SKM-1 treated with dmso at 0.1 percent for 144 hours (cell line): ENCODE measurements around the gene CRYBB2.
A peak's percentile ranks its signal among the peaks of the same experiment; 100 is the strongest.
"Not testable (repeated sequence)": the region's sequence is repeated elsewhere in the genome, so short reads cannot be mapped to it uniquely, and the experiment has no call there.

Experiments used
- DNase-seq: peaks from one replicate; lab custom pipeline; 2025; ENCODE audit not compliant: unreplicated experiment; lab: John Stamatoyannopoulos, UW

CRYBB2 gene

DNA sequence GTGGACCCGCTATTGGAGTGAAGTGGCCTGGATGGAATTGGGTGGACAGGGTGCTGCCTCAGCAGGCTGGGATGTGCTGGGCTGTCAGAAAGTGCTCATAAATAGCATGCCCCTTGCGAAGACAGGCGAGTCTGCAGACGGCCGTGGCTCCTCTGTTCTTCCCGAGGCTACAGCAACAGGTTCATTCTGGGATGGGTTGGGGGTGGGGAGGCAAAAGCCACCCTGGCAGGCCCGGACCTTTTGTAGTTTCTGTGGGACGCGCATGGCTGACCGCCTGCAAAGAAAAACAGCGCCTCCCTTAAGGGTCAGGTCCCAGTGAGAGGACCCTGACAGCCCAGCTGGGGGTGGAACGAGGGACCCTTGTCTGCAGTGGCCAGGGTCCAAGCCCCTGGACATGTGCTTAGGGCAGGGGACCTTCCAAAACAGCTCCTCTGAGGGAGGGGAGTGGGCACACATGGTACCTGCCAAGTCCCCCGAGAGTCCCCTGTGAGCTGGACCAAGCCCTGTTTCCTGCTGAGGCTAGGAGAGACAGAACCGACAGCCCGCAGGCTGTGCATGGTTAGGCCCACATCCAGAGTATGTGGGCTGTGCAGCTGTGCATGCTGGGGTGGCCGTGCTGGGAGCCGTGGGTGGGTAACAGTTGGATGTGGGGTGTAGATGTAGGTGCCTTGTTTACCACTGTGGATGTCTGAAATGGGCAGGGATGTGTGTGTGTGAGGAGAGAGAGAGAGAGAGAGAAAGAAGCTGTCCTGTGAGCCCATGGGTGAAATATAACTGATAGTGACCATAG, 19.5 kb upstream of the CRYBB2 start, which contains the start of gene CRYBB3:
Gene CRYBB3 (plus strand): TSS at position 128 of the 790 bp plus-strand sequence. CDS start 1,539 bp downstream, outside the sequence.
- no peak for DNase-seq

DNA sequence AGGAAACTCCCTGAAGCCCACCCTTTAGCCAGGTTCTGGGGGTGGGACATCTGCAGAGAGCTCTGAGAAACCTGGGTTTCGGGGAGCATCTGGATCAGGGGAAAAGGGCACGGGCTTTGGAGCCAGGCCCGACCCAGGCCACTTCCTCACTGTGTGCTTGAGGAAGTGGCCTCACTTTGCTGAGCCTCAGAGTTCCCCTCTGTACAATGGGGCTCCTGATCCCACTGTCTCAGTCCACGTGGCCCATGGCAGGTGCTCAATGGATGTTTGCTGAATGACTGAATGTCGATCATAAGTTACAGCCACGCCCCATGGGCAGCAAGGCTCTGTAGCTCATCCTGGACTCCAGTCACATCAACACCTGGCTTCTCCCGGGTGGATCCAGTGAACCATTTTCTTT, 18.5 kb upstream of the CRYBB2 start:
- no peak for DNase-seq

DNA sequence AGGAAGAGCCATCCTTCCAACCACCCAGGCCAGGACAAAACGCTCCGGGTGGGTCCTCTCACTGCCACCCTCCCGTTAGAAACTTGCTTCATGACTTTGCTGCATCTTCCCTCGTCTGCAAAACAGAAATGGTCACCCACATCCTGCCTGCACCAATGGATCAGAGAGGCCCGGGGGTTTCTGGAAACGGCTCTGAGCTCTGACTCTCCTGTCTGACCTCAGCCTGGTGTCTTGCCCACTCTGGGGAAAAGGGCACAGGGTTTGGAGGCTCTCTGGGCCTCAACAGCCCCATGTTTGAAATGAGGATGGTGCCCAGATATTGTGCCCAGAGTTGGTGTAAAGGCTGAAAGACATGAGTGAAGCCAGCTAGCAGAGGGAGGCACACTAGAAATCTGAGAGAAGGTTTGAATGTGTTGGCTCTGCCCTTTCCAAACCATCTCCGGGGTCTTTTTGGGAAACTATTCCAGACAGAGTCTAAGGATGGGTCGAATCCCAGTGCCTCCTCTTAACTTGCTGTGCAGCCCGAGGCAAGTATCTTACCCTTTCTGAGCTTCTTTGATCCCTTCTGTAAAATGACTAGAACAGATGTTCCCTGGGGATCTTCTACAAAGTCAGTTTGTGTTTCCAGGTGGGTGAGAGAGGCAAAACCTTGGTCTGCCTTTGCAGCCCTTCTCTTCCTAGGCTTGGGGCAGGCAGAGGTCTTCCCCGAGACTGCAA, 17.7 kb upstream of the CRYBB2 start:
- no peak for DNase-seq

DNA sequence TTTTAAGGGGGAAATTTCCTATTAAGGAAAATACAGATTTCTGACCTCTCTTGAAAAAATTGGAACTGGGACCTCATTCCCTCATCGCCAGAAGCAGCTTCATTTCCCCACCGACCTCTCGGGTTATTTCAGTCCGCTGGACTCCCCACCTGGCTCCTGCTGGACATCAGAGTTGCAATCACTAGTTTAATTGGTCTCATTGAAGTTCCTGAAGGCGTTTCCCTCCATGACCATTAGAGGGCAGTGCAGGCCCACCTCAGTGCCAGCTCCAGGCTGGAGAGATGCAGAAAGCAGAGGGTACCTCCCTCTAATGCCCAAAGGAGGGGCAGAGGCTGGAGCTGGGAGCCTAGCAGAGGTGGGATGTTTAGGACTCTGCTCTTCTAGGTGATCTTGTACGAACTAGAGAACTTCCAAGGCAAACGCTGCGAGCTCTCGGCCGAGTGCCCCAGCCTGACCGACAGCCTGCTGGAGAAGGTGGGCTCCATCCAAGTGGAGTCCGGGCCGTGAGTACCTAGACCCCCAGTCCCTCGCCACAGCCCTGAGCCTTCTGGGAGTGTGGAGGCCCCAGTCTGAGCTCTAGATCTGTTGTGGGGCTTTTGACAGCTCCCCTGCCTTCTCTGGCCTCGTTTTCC, 17.0 kb upstream of the CRYBB2 start:
- peak; percentile 45 for DNase-seq

DNA sequence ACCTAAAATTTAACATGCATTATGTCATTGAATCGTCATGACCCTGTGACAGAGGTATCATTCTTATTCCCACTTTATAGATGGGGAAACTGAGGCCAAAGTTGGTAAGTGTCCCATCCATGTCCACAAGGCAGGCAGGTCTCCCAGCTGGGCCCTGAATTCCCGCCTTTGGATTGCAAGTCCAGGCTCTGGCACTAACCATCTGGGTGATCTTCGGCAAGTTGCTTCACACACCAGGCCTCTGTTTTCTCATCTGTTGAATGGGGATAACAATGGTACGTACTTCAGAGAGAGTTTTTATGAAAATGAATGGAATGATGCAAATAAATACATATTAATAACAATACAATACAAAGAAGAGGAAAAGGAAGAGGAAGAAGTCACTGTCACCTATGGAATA, 16.4 kb upstream of the CRYBB2 start:
- no peak for DNase-seq

DNA sequence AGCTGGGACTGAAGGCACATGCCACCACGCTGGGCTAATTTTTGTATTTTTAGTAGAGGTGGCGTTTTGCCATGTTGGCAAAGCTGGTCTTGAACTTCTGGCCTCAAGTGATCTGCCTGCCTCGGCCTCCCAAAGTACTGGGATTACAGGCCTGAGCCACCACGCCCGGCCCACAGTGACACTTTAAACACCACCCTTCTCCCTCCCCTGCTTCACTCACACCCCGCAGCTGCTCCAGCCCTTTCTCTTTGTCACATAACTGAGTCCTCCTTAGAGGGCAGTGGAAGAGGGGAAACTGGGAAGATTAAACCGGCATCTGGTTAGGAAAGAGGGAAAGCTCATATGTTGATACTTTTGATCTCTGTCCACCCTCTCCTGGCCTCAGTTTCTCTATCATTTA, 14.9 kb upstream of the CRYBB2 start:
- not testable (repeated sequence) for DNase-seq

DNA sequence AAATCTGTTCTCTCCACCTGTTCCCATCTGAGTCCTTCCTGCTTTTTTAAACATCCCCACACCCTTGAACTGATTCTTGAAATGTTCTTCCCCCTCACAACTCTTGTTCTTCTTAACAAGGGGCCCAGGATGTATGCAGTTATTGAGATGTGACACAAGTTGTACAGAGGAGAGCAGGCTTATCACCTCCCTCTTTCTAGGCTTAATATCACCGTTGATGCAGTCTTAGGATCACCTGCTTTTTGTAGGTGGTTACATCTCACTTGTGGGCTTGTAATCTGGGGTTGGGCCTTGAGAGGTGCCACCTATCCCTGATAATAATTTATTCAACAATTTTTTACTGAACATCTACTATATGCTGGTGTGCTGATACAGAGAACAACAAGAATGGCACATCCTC, 13.6 kb upstream of the CRYBB2 start:
- no peak for DNase-seq

DNA sequence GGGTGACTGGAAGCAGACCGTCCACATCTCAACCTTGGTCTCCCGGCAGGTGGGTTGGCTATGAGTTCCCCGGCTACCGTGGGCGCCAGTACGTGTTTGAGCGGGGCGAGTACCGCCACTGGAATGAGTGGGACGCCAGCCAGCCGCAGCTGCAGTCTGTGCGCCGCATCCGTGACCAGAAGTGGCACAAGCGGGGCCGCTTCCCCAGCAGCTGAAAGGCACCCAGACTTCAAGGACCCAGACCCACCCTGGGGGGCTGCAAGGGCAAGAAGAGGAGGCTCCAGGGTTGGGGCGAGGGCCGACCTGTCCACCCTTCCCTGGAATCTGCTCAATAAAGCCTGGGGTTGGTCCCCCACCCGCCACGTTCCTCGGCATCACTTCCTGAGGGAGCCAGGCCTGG, 12.4 kb upstream of the CRYBB2 start:
- no peak for DNase-seq

DNA sequence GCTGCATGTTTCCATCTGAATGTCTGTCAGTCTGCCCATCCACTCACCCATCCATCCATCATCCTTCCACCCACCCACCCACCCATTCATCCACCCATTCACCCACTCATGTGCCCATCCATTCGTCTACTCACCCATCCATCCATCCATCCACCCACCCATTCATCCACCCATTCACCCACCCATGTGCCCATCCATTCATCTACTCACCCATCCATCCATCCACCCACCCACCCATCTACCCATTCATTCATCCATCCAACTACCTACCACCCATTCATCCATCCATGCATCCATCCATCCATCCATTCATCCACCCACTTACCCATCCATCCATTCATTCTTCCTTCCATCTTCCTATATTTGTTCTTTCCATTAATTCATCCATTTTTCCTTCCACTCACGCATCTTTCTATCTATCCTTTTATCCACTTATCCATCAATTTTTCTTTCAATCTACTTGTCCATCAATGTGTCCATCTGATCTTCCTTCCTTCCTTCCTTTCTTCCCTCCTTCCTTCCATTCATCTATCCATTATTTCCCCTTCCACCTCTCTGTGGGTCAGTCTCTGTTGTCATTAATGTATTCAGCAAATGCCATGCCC, 11.8 kb upstream of the CRYBB2 start:
- DNase-seq: no peak

DNA sequence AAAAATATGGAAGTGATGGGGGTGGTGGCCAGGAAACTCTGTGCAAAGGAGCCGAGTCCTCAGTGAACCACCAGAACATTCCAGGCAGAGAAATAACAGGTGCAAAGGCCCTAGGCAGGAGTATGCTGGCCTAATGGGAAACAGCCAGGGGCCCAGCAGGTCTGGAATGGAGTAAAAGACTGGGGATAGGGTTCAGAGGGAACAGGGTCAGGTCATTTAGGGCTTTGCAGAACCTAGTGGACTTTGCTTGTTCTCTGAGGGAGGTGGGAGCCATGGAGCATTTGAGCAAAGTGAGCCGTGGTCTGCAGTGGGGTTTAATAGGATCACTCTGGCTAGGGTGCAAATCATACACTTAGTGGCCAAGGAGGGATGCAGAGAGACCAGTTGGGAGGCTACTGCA, 11.1 kb upstream of the CRYBB2 start:
- DNase-seq: no peak

DNA sequence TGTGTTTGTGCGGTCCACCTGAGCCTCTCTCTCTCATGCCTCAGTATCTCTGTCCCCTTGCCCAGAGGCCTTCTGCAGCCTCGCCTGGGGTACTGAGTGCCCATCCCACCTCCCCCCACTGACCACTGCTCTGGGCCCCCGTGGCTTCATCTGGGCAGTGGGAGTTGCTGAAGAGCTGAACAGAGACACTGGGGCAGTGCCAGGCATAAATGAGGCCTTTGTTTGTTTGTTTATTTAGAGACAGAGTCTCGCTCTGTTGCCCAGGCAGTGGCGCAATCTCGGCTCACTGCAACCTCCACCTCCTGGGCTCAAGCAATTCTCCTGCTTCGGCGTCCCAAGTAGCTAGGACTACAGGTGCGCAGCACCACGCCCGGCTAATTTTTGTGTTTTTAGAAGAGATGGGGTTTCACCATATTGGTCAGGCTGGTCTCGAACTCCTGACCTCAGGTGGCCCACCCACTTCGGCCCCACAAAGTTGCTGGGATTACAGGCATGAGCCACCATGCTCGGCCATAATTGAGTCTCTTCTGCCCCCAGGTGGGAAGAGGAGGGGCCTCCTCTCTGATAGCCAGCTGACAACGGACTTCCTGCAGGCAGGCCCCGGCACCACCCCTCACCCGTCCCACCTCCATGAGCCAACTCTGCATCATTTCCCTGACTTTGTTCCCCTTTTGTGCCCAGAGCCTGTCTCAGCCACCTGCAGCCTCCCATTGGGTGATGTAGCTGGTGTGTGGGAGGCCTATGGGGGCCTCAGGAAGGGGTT, 10.5 kb upstream of the CRYBB2 start:
- no peak for DNase-seq

DNA sequence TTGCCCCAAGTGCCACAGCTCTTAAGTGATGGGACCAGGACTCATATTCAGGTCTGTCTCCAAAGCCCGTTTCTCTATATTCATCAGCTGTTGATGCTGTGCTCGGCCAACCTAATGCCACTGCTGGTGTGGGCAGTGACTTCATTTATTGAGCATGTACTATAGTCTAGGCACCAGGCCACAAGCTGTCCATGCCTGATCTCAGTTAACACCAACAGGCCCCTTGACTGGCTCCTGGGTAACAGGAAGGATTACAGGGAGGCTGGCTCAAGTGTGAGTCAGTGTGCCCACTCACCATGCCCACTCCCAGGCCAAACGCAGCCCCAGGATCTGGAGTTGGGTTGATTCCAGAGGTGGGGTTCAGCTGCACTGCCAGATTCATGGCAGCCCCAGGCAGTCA, 8.6 kb upstream of the CRYBB2 start:
- no peak for DNase-seq

DNA sequence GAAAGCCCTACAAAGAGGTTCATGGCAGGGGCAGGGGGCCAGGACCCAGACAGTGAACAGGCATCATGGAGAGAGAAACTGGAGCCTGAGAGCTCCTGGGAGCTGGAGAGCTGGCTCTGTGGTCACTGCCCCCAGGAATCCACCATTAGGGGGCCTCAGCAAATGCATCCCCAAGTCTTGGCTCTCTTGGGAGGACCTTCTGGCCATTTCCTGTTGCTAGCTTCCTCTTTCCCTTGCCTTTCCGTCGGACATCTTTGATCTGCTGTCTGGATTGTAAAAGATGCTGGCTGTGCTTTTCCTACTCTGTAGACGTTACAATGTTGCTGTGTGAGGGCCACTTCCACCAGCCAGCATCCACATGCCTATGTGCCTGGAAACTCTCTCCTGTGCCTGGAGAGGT, 7.1 kb upstream of the CRYBB2 start:
- no peak for DNase-seq

DNA sequence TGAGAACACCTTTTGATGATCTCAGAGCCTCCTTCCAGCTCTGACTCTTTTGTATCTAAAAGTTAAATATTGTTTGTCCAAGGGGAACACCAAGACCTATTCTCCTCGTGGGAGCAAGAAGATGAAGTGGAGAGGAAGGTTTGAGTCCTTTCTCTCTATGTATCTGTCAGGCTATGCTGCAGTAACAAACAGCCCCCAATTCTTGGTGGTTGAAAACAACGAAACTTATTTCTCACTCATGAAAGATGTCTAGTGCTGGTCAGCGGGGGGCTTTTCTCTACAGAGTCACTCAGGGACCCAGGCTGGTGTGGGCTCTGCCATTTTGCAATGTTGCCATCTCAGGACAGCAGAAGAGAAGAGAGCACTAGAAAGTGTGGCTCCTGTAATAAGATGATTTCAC, 6.2 kb upstream of the CRYBB2 start:
- no peak for DNase-seq

DNA sequence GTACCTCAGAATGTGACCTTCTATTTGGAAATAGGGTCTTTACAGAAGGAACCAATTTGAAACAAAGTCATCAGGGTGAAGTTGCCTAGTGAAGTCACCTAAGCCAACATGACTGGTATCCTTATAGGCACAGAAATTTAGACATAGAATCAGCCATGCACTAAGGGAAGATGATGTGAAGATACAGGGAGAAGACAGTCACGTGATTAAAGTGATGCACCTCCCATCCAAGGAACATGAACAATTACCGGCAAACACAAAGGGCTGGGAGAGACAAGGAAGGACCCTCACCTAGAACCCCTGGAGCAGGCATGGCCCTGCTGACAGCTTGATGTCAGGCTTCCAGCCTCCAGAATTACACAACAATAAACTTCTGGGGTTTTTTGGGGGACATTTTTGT, 3.2 kb upstream of the CRYBB2 start:
- DNase-seq: no peak

DNA sequence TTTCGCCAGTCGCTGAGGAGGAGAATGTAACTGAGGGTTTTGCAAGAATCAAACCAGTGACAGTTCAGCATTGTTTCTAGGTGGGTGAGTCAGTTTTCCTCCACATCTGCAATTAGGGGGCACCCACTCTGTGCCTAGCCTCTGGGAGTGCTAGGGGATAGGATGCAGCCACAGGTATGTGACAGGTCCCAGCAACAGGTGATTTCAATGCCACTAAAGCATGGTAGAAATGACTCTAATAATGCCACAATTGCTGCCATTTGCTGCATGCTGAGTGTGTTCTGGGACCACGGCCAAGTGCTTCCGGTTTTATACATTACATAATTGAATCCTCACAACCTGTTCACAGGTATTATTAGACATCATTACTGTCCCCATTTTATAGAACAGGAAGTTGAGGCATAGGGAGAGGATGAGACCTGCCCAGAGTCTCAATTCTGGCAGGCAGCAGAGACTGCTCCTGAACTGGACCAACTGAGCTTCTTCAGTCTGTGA, 556 bp downstream of the CRYBB2 start:
- DNase-seq: no peak

DNA sequence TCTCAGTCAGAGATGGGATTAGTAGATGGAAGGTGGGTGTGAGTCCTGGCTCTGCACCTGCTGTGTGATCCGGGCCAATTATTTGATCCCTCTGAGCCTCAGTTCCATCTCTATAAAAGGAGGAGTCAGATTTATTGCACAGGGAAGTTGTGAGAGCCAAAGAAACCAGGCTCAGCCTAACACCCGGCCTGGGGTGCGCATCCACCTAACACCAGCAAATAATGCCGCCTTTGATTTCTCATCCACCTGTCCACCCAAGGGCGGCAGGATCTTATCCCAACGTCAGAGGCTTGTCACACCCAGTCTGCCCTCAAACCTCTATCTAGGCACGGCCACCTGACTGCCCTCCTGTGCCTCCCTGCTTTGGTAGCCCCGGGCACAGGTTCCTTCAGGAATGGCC, 2.4 kb downstream of the CRYBB2 start:
- no peak for DNase-seq

DNA sequence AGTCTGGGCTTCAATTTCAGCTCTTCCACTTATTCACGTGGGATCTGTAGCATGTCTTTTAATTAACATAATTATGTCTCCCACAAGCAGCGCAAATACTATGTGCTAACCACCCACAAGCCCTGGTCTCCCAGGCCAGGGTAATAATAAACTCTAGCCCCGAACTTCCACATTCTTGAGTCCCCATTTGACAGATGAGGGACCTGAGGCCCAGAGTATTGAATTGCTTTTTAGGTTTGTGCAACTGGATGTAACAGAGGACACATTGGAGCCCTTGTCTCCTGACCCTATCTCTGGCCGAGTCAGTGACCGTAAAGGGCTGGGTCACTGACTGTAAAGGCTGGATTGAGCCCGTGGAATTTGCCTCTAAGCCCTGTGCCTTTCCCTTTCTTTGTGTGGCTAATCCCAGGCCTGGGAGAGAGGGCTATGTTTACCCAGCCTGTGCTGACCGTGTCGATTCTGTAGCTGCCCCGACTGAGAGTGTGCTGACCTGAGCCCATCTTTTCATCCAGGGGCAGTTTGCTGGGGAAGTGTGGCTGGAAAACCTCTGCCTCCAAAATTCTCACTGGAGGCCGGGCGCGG, 3.9 kb downstream of the CRYBB2 start:
- no peak for DNase-seq

DNA sequence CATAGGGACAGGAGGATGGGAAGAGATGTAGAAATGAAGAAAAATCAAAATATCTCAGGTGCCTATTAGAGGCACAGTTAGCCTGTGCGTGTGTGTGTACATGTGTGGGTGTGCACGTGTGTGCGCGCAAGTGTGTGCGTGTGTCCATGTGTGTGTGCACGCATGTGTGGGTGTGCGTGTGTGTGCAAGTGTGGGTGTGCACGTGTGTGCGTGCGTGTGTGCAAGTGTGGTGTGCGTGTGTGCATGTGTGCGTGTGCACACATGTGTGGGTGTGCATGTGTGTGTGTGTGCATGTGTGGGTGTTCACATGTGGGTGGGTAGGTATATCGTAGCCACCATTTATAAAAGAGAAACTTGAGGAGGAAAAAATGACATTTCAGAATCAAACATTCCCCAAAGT, 9.4 kb downstream of the CRYBB2 start:
- no peak for DNase-seq

DNA sequence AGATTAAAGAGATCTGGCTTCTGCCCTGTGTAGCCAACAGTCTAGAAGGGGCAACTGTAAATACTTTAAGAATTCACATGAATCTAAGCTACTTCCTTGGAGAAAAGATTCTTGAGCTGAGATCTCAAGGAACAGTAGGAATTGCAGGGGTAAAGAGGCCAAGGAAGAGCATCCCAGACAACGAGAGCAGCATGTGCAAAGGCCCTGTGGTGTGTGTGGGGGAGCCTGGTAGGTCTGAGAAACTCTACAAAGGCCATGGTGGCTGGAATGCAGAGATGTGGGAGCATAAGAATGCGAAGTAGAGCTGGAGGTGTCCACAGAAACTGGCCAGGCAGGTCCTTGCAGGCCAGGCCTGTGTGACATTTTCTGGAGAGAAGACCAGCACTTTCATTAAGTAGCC, 11.3 kb downstream of the CRYBB2 start:
- DNase-seq: not testable (repeated sequence)
